NCI-H2107 treated with DMSO at 0.1 percent for 48 hours (cell line): ENCODE measurements around the gene PSMA2.

Experiments used
- DNase-seq: peaks from one replicate; lab custom pipeline; 2025; ENCODE audit not compliant: unreplicated experiment; lab: John Stamatoyannopoulos, UW

The PSMA2 gene

DNA sequence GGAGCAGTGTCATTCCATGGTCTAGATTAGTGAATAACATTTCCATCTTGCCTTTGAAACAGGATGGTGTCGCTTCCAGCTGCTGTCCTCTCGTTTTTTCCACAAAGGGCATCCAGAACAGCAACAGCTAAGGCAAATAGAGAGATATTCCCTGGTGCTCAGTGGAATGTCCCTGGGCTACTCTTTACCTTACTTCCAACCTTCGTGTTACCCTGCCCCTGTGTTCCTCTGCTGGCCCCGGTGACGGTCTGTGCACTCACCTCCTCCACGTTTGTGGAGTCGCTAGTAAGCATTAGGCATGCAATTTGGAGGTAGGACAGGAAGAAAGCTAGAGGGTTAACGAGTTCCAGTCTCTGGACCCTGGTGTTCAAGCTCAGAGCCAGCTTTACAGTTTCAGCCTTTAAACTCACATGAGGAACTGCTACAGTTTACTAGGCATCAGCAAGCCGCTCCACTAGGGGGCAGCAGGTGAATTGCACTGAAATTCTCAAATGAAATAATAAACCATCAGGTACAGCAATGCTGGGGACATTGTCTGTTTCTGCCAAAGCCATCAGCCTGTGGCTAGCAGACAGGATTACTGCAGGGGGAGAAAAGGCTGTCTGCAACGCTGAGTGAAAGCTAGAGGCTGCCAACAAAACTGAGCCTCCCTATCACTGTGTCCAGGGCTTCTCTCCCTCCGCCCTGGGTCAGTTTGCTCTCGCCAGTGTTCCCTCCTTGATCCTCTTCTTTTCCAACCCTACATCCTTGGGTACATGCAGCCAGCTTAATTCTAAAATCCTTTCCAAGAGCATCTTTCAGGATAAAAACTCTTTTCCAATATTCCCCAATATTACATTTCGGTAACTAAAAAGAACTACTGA, 9.2 kb upstream of the PSMA2 start:
- DNase-seq, result peak; percentile 55

DNA sequence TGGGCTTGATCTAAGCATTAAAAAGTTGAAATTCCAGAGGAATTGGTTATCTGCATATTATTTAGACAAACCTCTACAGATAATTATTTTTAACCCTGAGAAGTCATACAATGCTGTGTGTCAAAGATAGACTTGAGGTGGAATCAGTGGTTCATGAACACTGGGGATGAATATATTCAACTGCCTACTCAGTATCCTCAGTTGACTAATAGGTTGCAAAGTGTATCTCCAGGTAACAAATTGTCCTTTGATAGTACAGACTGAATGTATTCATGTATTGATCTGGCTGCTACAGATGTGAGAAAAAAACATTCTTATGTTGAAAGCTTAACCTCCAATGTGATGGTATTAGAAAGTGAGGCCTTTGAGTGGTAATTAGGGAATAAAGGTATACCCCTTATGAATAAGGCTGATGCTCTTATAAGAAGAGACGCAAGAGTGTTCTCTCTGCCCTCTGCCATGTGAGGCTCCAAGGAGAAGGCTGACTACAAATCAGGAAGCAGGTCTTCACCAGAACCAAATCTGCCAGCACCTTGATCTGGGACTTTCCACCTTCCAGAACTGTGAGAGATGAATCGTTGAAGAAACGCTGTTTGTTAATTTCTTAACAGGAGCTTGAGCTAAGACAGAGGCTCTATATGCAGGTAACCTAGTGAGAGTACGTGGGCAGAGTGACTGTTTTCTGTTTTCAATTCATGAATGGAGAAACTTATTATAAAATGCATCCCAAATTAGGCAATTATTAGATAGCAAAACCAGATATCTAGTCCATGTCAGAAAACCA, 7.7 kb upstream of the PSMA2 start:
- no peak for DNase-seq

DNA sequence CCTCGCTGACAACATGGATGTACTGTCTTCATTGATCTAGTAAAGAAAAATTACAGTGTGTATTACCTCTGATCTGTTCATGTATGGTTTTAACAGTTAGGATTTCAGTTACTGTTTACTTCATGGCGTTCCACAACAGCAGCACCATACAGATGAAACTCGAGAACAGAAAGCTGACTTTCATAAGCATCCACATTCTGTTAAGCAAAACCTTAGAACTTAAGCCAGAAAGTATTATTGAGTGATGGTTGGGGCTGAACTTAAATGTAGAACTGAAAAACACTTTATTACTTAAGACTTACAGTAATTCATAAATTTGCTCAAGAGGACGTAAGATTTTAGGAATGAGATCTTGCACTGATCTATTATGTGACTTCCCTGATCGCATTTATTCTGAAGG, 3.9 kb upstream of the PSMA2 start:
- no peak for DNase-seq

DNA sequence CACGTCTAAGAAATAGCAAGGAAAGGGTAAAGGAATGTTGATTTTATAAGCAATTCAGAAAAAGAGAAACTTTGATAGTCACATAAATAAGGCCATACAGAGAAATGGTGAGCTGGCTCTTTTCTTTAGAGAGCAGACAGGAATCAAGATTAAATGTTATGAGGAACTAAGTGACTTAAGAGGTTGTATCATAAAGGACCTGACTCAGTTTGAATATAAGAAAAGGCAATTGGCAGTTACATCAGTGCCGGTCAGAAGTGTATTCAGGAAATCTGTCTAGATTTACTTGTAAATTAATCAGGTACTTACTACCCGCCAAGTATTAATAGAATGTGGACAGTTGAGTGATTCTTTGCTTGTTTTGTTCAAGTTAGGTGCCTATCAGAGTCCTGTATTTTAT, 2.3 kb upstream of the PSMA2 start:
- no peak for DNase-seq

DNA sequence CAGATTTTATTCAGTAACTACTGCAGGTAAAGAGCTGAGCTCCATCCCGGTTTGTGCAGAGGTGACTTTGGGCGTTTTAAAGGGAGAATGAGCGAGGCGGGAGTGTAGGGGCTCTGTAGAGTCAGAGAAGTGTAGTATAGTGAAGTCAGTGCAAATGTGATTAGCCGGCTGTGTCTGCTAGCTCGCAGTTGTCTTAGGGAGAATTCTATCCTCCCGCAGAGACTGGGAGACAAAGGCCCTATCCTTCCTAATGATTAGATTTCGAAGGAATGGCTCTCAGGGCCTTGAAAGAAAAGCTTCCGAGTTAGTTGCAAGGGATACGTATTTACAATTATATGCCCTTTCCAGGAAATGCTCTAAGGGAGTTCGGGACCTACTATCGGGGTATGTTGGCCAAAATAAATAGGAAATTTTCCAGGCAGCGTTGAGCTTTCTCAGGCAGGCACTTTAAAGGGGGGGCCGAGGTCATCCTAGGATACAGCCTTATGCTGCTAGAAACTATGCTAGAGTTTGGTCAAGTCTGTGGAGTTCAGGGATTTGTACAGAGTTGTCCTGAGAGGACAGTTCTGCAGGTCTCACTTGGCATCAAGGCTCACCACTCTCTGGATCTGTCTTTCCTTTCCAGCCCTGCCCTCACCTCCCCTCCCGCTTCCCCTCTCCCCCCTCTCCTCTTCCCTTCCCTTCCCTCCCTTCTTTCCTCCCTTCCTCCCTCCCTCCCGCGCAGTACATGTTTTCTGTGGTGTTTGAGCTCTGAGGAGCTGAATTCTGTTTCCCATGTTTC, 1.0 kb upstream of the PSMA2 start:
- DNase-seq, result peak; percentile 36

DNA sequence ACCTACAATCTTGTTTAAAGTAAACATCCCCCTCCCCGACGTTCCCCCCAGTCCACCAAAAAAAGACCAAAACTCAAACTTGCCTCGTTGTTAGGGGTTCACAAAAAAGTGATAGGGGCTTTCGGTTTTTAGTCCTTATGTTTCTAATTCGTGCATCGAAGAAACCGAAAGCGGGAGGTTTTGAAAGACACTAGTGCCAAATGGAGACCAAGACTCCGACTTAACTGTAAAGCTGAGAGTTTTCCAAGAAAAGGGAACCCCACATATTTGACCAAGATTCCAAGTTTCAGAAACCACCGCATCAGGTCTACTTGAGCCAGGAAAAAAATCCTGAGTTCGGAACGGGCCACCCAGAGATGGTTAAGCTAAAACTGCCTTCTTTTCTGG, 534 bp downstream of the PSMA2 start:
- DNase-seq, result no peak

DNA sequence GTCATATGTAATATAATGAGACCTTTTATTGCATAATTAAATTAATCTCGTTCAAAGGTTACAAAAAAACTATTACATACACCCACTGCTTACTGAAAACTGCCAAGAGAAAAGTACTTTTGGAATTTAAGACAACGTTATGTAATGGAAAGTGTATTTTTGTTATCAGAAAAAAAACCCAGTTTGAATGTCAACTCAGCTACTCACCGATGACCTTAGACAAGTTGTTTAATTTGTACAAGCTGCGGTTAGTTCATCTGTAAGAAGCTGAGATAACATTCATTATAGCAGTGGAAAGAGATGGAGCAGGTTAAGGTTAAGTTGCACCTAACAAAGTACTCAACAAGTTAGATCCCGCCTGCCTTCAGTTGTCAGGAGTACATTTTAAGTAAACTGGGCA, 1.1 kb downstream of the PSMA2 start:
- no peak for DNase-seq

DNA sequence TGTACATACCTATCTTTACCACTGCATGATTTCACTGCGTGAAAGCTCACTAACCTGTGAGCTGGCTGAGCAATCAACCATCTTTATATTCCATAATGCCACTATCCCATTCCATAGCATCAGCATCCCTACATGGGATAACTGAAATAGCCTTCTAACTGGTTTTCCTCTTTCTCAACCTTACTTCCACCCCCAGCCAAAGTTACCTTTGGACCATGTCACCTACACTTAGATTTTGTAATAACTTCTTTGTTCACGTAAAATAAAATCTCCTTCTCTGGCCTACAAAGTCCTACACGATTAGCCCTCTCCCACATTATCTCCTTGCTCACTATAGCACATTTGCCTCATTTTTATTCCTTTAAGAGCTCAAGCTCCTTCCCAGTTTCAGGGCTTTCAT, 2.5 kb downstream of the PSMA2 start:
- DNase-seq, result no peak

DNA sequence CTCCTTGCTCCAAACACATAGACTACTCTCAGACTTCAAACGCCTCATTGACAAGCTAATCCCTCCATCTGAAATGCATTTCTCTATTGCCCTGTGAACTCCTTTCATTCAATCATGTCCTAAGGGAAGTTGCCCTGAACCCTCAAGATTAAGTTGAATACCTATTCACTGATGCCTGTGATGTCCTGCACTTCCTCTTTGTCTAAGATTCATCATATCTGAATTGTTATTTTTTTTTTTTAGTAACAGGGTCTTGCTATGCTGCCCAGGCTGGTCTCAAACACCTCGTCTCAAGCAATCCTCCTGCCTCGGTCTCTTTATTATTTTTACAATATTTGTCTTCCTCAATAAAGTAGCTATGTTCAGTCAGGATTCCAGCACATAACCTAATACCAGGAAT, 3.2 kb downstream of the PSMA2 start:
- DNase-seq, result no peak

DNA sequence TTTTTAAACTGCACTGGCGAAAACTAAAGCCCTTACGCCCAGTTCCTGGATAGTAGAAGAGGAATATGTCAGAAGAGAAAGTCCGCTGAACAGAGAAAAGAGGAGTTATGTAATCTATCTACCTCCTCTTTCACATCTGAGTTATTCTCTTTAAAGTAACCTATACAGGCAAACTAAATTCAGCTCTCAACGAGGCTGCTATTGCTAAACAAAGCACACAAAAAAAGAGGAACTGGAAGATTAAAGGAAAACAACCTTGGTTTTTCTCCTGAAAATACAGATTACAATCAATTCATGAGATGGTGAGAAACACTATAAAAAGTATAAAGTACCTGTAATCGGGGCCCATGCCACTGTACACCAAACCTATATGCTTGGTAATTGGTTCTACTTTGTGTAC, 5.8 kb downstream of the PSMA2 start:
- no peak for DNase-seq

DNA sequence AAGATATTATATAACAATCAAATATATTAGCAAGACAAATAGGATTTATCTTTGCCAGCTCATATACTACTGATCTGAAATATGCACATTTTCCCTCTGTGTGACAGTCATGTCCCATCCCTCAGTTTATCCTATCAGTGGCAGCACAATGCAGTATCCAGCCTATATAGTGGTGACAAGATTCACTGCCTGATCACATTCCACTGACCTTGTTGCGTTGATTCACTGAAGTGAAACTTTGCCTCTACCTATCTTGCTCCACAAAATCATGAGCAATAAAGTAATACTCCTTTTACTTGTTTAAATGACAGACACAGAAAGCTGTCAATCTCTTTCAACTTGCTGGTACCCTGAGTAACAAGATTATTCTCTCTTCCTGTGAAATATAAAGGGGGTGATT, 6.3 kb downstream of the PSMA2 start:
- DNase-seq, result no peak

DNA sequence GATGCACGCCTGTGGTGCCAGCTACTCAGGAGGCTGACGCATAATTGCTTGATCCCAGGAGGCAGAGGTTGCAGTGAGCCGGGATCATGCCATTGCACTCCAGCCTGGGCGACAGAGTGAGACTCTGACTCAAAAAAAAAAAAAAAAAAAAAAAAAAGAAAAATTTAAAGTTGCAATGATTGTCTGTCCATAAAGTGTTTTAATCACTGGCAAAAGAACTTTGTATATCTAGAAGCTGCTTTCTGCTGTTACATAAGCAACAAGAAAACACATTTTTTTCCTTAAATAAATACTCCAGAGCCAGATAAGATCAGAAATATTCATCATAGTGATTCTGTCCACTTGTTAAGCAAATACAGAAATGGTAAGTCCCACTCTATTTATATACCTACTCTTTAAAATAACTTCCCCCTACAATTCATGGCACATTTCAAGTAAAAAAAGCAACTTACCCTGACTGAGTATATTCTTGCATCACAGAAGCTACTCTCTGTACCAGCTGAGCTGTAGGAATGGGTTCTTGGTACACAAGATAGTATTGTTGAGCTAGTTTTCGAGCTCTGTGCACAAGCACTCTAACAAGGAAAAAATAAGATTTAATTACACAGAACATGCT, 7.6 kb downstream of the PSMA2 start:
- no peak for DNase-seq

DNA sequence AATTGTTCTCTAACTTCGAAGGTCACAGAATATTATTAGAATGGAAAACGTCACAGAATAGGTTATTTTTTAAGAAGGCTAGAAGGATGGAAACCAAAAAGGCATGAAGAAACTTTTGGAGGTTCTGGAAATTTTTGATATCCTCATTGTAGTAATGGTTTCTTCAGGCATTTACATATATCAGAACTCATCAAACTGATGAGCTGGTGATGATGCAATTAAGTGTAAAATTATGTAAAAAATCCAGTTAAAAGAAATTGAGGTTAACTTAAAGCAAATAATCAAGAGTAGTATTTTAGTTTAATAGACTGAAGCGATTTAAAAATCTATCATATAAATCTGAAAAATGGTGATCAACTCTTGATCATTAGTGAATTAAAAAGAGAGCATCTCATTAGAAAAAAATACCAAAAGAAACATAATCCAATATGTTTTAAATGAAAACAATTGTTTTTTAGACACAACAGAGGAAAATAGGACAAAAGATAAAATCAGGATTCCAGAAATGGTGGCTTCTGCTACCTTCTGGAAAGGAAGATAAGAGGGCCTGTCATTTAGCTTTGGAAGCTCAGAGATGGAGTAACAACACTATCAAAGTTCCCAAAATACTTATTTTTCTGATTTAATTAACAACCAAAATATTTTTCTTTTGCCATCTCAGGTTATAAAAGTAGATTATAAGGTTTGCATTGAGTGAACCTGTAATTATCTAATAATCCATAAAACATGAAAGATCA, 9.8 kb downstream of the PSMA2 start:
- DNase-seq, result no peak

DNA sequence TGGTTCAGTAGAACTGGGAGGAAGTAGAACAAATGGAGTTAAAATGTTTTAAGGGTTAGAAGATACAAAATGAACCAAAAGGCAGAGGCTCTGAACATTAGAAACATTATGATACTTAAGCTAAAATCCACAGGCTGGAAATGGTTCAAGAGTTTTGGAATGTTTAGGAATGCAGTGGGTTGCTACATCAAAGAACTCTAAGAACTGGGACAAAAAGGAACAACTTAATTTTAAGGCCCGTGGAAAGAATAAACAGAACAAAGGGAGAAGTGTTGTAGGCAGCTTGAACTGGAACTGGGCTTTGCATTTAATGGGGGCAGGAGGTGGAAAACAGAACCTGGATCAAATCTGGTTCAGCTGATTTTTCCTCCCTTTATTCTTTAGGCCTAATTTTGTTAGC, 16.6 kb downstream of the PSMA2 start:
- DNase-seq, result no peak

DNA sequence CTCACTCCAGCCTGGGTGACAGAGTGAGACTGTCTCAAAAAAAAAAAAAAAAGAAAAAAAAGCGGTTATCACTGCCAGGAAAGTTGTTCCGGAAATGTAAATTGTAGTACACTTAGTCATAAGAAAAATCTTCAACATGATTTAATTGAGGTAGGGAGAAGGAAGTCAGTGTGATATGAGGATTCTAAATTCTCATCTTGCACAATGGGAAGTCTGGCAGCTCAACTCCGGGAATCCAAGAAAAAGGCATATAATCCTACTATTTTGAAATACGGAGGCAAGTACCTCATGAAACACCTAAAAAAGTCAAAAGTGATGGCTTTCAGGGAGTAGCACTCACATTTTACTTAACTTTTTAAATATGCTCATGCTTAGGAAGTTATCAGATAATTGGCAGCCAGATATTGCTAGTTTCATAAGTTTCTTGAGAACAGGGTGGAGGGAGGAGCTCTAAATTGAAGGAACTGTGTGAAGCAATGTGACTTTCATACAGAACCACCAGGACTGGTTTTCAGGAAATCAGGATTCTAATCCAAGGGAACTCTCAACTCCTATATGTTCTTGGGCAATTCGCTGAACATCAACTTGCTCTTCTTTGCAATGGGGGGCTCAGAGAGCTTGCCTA, 17.4 kb downstream of the PSMA2 start:
- DNase-seq, result no peak

DNA sequence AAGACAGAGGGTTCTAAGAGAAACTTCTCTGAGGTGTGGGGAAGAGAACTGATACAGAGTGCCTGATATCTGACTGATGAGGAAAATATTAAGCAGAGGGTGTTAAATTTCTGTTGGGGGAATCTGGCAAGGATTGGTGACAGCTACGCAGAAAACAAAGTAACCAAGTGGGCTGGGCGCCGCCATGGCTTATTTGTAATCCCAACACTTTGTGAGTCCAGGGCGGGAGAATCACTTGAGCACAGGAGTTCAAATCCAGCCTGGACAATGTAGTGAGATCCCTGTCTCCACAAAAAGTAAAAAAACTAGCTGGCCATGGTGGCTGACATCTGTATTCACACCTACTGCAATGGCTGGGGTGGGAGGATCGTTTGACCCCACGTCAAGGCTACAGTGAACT, 18.0 kb downstream of the PSMA2 start:
- no peak for DNase-seq

DNA sequence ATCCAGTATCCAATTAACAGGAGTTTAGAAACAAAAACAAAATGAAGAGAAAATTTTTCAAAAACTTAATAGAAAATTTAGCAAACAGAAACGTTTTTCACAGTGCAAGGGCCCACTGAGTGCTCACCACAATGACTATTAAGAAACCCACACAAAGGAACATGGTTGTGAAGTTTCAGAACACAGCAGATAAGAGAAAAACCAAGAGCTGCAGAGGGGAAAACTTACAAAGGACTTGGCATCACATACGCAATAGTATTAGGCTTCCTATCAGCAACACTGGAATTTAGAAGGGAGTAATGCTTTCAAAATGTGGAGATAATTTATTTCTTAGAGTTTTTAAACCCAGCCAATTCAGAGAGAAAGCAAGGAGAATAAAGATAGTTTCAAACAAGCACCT, 18.4 kb downstream of the PSMA2 start:
- no peak for DNase-seq

DNA sequence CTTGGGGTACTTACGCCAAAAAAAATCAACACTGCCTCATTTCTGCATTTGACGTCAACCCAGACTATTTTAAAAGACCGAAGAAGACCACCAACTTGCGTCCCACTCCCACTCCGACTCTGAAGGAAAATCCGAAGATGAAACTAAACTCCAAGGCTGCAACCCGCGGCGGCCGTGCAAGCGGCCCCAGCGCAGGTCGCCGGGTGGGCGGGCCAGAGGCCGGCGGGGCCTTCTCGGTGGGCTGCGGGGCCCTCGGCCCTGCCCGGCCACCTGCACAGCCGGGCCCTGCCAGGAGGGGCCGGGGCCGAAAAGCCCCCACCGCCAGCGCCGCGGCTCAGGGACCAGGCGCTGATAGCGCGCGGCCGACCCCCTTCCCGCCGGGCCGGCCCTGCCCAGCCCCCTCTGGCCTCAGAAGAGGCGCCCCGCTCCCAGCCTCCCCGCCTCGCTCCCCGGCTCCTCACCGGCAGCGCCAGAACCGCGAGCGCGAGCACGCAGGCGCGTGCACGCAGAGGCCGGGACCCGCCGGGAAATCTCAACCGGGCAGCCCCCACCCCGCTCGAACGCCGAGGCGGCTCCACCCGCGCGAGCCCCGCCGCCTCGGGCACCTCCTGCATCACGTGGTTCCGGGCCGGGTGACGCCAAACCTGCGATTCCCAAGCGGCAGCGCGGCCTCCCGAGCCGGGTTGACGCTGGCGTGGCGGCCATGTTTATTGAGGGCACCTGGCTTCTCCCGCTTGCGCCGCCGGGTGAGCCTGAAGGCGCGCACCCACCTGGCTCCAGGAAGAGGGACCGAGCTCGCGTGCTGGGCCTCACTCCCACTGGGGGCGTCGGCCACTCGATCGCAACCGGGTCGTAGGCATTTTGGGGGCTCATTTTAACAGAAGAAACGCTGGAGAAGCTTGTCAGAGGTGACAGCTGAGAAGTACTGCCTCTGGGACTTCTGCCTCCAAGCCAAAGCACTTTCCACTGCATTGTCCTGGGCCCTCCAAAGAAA, 20.2 kb downstream of the PSMA2 start, which contains the start of gene C7orf25:
Gene C7orf25 (minus strand): TSS at position 617 of the 994 bp plus-strand sequence. CDS start 1,170 bp downstream, outside the sequence.
- DNase-seq, result peak; percentile 87

DNA sequence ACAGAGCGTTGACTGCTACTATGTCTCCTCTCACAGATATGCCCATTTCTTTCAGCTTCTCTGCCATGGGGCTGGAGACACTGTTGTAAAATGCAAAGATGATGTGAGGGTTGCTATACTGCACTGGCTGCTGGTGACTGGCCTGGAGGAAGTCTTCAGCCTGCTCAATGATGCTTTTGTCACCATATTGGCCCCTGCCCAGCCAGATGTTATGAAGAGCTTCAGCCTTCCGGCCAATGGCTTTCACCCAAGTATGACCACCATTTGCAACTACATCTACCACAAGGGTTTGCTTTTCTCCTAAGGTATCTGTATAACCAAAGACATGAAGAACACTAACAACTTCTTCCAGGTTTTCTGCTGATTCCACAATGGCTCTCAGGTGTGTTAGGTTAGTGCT, 21.7 kb downstream of the PSMA2 start:
- DNase-seq, result no peak
